K562 (cell line): ENCODE measurements around the gene BSCL2. TPM values are rescaled to one million over a fixed set of nuclear protein-coding genes. Genes with fewer than 3 reads are reported as not detected.
A peak's percentile ranks its signal among the peaks of the same experiment; 100 is the strongest.

Experiments used
- CC2D1A ChIP-seq: fragments of 450-650 bp; IDR thresholded peaks from 2 replicates; pipeline ENCODE4 v1.6.1; 2017; ENCODE audit warnings: mild to moderate bottlenecking
- CREB1 ChIP-seq, 2 experiments: sonication (generic) in 1 of 2; formaldehyde crosslinking in 1 of 2; IDR thresholded peaks; 2 replicates each; pipeline versions ENCODE4 v1.6.1 to v1.8.0; 2012 to 2022; ENCODE audit warnings: inconsistent platforms in 1 of 2, mild to moderate bottlenecking in 1 of 2, missing genetic modification reagents in 1 of 2, moderate library complexity in 1 of 2
- CREB3L1 ChIP-seq: fragments of 450-650 bp; IDR thresholded peaks from 2 replicates; pipeline ENCODE4 v1.6.1; 2014; ENCODE audit warnings: low read depth, mild to moderate bottlenecking, moderate library complexity, borderline replicate concordance
- GATA2 ChIP-seq: sonication (generic); formaldehyde crosslinking; IDR thresholded peaks from 2 replicates; pipeline ENCODE4 v1.4.0; 2020; ENCODE audit warnings: mild to moderate bottlenecking, missing genetic modification reagents
- GTF2B ChIP-seq: IDR thresholded peaks from 2 replicates; pipeline ENCODE4 v1.6.1; 2011; ENCODE audit not compliant: insufficient read length; ENCODE audit errors: extremely low read depth
- HNRNPL ChIP-seq: fragments of 200-400 bp; formaldehyde crosslinking; IDR thresholded peaks from 2 replicates; pipeline ENCODE4 v1.6.1; 2017; ENCODE audit warnings: low read depth, mild to moderate bottlenecking, low read length
- LARP7 ChIP-seq: fragments of 450-650 bp; IDR thresholded peaks from 2 replicates; pipeline ENCODE4 v1.6.1; 2016
- MEF2D ChIP-seq: conservative IDR thresholded peaks from 2 replicates; pipeline ENCODE4 v1.6.1; 2016; ENCODE audit warnings: low read depth, missing genetic modification characterization, missing compliant biosample characterization
- POLR2H ChIP-seq: IDR thresholded peaks from 2 replicates; pipeline ENCODE4 v1.6.1; 2016; ENCODE audit warnings: missing genetic modification characterization, low read depth, mild to moderate bottlenecking, control low read depth, missing compliant biosample characterization, moderate library complexity
- RBBP5 ChIP-seq: fragments of 200-600 bp; sonication (generic); IDR thresholded peaks from 2 replicates; pipeline ENCODE4 v1.6.1; 2012; ENCODE audit warnings: borderline replicate concordance, mild to moderate bottlenecking, low read length, control low read depth, inconsistent platforms; ENCODE audit not compliant: insufficient read depth, poor library complexity, severe bottlenecking
- SRSF7 ChIP-seq: fragments of 200-400 bp; formaldehyde crosslinking; optimal IDR thresholded peaks from 2 replicates; pipeline ENCODE3; 2017; ENCODE audit warnings: mild to moderate bottlenecking, low read depth, low read length
- ZBTB34 ChIP-seq: fragments of 250-450 bp; sonication (Bioruptor Pico); IDR thresholded peaks from 2 replicates; pipeline ENCODE4 v1.8.0; 2021; ENCODE audit warnings: mild to moderate bottlenecking, moderate library complexity
- ZNF121 ChIP-seq: sonication (generic); formaldehyde crosslinking; conservative IDR thresholded peaks from 2 replicates; pipeline ENCODE4 v1.8.0; 2022; ENCODE audit warnings: missing genetic modification reagents
- ZNF830 ChIP-seq: fragments of 250-450 bp; sonication (Bioruptor Pico); IDR thresholded peaks from 2 replicates; pipeline ENCODE4 v1.5.0; 2021; ENCODE audit warnings: mild to moderate bottlenecking
- polyA plus RNA-seq, 8 experiments: library from polyadenylated mRNA; depleted of rRNA in 4 of 8; stranded (reverse) in 5 of 8; unstranded in 3 of 8; fragments of >200 nt; fragmentation: Nextera tagmentation in 2 of 8; fragmentation: Illumina TruSeq in 1 of 8; extraction: Ambion mirVana in 2 of 8; extraction: Trizol in 1 of 8; gene quantifications; 2 replicates each; pipeline versions ENCODE4 v1.2.1 to v1.2.3, GENCODE V29; 2011 to 2014; ENCODE audit warnings: inconsistent platforms in 1 of 8, missing spikeins in 1 of 8
- total RNA-seq, 7 experiments: library from RNA; depleted of rRNA in 6 of 7; stranded (reverse); fragments of >200 nt in 6 of 7; fragmentation: Illumina TruSeq in 2 of 7; extraction: Trizol in 2 of 7; gene quantifications; 2 replicates each; pipeline versions ENCODE4 v1.2.1 to v1.2.3, GENCODE V29; 2011 to 2021; ENCODE audit warnings: low replicate concordance in 1 of 7

Gene BSCL2
- total and polyA plus RNA-seq, 9 of the 15 experiments (the other 6 are each of a cell fraction or from before 2014, with no cell fraction given): 18.9 to 51.7 (median 35.2) TPM

DNA sequence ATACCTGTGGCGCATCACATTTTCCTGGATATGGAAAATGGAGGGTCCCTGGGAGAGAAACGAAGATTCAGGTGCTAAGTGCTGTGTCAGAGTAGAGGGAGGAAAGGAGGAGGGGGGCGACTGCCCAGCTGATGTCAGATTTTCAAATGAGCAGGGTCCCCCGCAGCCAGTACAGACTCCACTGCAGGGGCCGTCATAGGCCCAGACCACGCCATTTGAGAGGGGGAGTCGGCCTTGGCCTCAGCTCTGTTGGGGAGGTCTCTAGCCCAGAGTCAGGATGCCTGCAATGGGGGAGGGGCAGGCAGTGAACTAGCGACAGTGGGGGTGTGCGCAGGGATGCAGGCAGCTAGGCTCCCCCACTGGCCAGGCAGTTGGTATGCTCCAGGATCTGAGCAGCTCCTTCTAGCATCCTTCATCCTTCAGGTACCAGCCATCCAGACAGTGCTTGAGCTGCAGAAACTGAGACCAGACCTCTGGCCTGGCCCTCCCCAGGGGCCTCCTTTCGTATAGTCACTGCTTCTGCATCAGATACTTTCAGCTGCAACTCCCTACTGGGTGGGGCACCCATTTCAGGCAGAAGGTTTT, at the start of gene BSCL2, which contains the start of gene GNG3 (continued):
- TF ChIP-seq GATA2 (CRISPR knock-in tag): no peak
- no peak for TF ChIP-seq ZNF830
- TF ChIP-seq POLR2H (tag): no peak
- TF ChIP-seq RBBP5: no peak
- no peak for TF ChIP-seq HNRNPL
- TF ChIP-seq ZNF121 (CRISPR knock-in tag): no peak
- no peak for TF ChIP-seq MEF2D (tag)
- no peak for TF ChIP-seq GTF2B
- TF ChIP-seq SRSF7: no peak
- TF ChIP-seq CREB1 (IDR thresholded peaks at IDR 0.05): peak; percentile 18; the same call in 1 of the 2 replicates
- TF ChIP-seq CREB1 (CRISPR knock-in tag; IDR thresholded peaks at IDR 0.05): no peak
- TF ChIP-seq ZBTB34 (CRISPR knock-in tag): no peak
- no peak for TF ChIP-seq LARP7
- TF ChIP-seq CREB3L1: no peak
- TF ChIP-seq CC2D1A: no peak
